ENCODE data around the gene FBXO24.

- TF ChIP-seq CTCF (IDR thresholded peaks at IDR 0.05) (no peak), EP300 (IDR thresholded peaks at IDR 0.05; ENCODE audit: low read depth) (no peak)
These were observed 53.9 kb downstream of the FBXO24 start for GRCh38 chr7:100639995-100640516.
